Activated effector memory CD4-positive, alpha-beta T cell treated with Interleukin-2 at 50 U/mL for 16 hours (primary cell): ENCODE results near the gene GSX2.

Experiments used
- DNase-seq: peaks from one replicate; pipeline ENCODE4 v3.0.0-alpha.2; 2020

GSX2 gene

GRCh38 chr4:54082168-54082567 is 17.8 kb upstream of the GSX2 start:
- DNase-seq: no peak

- no peak for DNase-seq
Observed at GRCh38 chr4:54085284-54085683, 14.7 kb upstream of the GSX2 start.

GRCh38 chr4:54089875-54090274 is 10.1 kb upstream of the GSX2 start:
- DNase-seq: no peak

- DNase-seq: no peak
Observed at GRCh38 chr4:54090404-54090803, 9.6 kb upstream of the GSX2 start.

DNA sequence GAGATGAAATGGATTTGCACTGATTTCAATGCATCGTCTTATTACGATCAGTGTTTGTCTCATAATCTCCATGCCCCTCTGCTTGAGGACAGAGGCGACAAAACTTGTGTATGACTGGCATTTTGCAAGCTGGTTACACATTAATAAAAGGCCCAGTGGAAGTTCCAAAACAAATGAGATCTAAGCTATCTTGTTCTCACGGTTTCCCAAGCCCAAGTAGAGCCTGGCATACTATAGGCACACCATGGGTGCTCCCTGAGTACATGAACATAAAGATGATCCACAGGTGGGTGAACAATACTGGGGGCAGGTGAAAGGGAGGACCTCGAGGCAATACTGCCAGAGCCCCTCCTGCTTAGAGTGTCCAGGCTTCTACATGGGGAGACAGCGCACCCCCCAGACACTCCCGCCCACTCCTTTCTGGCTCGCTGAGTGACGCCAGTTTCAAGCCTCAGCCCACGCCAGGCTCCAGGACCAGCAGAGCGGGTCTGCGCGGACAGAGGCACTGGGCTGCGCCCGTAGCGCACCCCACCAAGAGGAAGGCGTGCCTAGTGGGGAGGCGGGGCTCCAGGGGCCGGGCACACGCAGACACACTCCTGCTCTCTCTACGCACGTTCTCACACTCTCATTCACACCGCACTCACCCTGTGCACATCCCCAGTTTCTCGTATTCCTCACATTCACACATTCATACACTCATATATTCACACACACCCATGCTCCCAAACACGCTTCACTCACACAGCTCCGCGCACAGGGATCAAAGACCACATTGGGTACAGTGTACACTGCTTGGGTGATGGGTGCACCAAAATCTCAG is 8.9 kb upstream of the GSX2 start:
- no peak for DNase-seq

GRCh38 chr4:54091637-54092404 is 8.1 kb upstream of the GSX2 start:
- DNase-seq: peak; percentile 68

- DNase-seq: no peak
Observed at GRCh38 chr4:54092405-54093323, 7.3 kb upstream of the GSX2 start.

DNA sequence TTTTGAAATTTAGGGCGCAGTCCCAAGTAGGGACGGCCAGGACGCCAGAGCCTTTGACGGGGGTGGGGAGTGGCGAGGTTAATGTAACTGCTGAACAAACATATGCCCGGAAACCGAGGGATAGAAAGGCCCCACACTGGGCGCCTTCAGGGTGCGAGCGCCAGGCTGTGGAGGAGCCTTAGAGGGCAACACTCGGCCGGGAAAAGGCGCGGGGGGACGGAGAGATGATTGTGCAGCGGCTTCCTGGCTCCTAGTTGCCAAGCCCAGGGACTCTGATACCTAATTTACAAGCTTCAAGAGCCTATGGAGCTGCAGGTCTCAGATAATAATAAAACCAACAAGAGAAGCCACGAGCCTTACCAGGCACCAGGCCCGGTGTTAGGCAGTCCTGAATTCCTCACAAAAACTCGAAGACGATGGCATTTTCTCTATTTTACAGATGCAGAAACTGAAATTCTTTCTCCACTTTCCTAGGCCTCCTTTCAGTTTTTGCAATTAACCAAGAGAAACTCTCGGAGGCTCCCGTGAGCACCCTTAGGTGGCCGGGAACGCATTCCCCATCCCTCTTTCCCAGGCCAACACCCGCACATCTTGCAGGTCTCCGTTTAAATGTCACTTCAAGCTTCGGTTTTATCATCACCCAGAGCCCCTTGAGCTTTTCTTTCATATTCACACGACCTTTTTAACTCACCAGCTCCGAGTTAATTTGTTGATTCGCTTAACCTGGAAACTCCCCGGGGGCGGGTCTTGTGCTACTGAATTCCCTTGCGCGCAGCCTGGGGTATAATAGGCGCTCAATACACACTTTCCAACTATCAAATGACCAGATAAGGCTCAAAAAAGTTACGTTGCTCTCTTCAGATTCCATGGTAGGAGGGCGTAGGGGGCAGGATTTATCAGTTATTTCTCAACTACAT is 6.4 kb upstream of the GSX2 start:
- DNase-seq: no peak

DNA sequence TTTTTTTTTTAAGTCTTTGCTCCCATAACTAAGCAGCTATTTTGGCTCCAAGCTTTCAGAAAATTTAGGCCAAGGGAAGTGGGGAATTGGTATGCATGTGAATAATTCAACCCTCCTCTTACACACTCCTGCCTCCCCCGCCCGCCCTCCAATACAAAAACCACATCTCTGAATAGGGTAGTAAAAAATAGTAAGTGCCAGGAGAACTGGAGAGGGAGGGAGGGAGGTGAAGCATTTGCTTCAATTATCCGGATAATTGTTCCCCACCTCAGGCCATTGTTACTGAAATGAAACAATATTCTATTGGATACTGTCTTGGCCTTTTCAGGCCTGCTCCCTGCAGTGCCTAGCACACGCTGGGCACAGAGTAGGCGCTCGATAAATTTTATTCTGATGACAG is 5.5 kb upstream of the GSX2 start:
- no peak for DNase-seq

DNA sequence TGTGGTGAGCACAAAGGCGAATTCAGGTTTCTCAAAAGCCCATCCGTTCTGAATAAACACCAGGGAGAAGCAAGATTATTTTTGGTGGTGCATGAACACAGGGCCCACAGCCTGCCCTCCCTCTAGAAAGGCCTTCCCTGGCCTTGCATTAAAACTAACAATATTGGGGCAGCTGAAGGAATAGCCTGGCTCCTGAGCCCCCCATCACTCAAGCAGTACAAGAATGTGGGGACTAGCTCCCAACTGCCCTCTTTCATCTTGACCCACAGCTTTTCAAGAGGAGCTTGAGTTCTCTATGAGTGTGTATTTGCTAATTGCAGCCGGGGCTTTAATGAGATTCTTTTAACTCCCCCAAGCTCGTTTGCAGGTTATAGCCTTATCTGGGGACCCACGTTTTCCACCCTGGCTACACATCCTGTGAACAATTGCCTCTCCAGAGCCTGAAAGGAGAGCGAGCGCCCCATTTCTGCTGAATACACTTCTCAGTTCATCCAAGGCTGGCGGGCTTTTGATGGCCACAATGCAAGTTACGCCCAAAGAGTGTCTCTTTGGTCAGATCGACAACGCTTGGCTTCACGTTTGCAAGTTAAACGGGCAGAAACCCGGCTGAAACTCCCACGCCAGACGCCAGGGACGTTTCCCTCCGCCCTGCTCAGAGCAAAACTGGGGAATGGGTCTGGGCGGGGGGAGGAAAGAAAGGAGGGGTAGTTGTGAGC is 4.7 kb upstream of the GSX2 start:
- no peak for DNase-seq

GRCh38 chr4:54096295-54096962 is 3.5 kb upstream of the GSX2 start:
- DNase-seq: no peak

DNA sequence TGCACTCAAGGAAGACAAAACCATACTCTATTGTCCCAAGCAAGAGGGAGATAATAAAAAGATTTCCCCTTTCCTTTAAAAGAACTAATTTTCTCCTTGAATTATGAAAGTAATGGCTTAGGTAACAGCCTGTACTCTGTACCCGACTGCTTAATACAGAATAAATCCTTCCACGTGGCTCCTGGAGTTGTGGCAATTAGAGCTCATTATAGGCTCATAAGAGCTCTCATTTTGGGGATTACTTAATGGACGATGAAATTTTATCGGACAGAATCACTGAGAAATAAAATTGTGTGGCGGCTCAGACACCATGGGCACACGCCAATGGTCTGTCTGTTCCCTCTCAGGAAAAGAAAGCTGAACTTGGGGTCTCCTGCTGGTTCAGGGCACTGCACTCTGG is 2.8 kb upstream of the GSX2 start:
- no peak for DNase-seq

DNA sequence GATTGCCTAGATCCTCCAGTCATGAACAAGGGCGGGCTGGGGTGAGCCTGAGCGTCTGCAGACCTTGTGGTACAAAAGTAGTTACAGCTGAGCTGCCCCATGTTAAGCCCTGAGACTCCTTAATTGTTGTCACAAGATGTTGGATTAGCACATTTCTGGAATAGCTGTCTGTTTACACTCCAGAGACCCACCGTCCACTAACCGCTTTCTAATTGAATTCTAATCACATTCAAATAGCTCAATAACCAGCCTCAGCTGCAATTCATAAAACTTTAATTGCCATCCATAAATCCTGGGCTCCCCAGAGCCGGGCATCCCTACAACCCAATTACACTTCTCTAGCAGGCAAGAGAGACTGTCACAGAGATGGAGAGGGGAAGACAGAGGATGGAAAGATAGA is 1.6 kb upstream of the GSX2 start:
- DNase-seq: no peak

GRCh38 chr4:54099287-54099747 is 646 bp upstream of the GSX2 start:
- no peak for DNase-seq

DNA sequence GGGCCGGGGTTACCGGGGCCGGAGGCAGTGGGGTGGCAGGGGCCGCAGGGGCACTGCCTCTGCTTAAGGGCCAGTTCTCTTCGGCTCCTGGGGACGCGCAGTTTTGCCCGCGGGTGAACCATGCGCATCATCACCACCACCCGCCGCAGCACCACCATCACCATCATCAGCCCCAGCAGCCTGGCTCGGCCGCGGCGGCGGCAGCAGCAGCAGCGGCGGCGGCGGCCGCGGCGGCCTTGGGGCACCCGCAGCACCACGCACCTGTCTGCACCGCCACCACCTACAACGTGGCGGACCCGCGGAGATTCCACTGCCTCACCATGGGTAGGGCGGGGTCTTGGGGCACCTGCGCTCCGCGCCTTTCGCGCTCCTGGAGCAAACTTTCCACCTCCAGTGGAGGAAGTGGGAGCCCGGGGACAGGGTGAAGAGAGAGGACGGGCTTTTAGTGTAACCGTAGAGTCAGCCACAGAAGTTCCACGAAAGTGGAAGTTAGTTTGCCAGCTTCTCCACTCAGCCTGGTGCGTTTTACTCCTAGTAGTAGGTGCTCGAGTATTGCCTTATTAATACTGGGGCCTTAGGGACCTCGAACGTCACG is 729 bp downstream of the GSX2 start:
- no peak for DNase-seq

GRCh38 chr4:54101190-54102041 is 1.5 kb downstream of the GSX2 start:
- no peak for DNase-seq

- DNase-seq: no peak
Observed at GRCh38 chr4:54102531-54103106, 2.7 kb downstream of the GSX2 start.

GRCh38 chr4:54103190-54103574 is 3.2 kb downstream of the GSX2 start:
- no peak for DNase-seq

GRCh38 chr4:54104907-54105306 is 4.9 kb downstream of the GSX2 start:
- DNase-seq: no peak
